ENCODE data around the gene CYS1.

- TF ChIP-seq, protein P1, sequence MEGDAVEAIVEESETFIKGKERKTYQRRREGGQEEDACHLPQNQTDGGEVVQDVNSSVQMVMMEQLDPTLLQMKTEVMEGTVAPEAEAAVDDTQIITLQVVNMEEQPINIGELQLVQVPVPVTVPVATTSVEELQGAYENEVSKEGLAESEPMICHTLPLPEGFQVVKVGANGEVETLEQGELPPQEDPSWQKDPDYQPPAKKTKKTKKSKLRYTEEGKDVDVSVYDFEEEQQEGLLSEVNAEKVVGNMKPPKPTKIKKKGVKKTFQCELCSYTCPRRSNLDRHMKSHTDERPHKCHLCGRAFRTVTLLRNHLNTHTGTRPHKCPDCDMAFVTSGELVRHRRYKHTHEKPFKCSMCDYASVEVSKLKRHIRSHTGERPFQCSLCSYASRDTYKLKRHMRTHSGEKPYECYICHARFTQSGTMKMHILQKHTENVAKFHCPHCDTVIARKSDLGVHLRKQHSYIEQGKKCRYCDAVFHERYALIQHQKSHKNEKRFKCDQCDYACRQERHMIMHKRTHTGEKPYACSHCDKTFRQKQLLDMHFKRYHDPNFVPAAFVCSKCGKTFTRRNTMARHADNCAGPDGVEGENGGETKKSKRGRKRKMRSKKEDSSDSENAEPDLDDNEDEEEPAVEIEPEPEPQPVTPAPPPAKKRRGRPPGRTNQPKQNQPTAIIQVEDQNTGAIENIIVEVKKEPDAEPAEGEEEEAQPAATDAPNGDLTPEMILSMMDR (IDR thresholded peaks at IDR 0.05; ENCODE audit: low read depth, low read length): no peak
- no peak for TF ChIP-seq POLR2A (IDR thresholded peaks at IDR 0.05; ENCODE audit: extremely low read depth, insufficient read length)
Observed at GRCh38 chr2:10028407-10028987, 51.7 kb downstream of the CYS1 start.

Data from NB4 (cell line).